PFSK-1 (cell line): ENCODE data around the gene CEP78.

ENCODE experiments used
- POLR2AphosphoS5 ChIP-seq: IDR thresholded peaks from 2 replicates; pipeline ENCODE4 v1.6.1; 2012; ENCODE audit warnings: low read depth, mild to moderate bottlenecking, control low read depth, low read length, moderate library complexity
- SIN3A ChIP-seq: IDR thresholded peaks from 2 replicates; pipeline ENCODE4 v1.6.1; 2012; ENCODE audit warnings: mild to moderate bottlenecking, low read length, moderate library complexity, borderline replicate concordance; ENCODE audit not compliant: insufficient read depth
- TF ChIP-seq, protein P1 (sequence below), 2 experiments: IDR thresholded peaks; 2 replicates each; pipeline versions ENCODE4 v1.6.1 to v1.8.0; 2011 to 2012; ENCODE audit warnings: low read depth in 2 of 2, low read length in 2 of 2, control low read depth in 1 of 2, inconsistent platforms in 1 of 2, mild to moderate bottlenecking in 1 of 2, moderate library complexity in 1 of 2; ENCODE audit not compliant: insufficient read depth in 1 of 2

DNA sequence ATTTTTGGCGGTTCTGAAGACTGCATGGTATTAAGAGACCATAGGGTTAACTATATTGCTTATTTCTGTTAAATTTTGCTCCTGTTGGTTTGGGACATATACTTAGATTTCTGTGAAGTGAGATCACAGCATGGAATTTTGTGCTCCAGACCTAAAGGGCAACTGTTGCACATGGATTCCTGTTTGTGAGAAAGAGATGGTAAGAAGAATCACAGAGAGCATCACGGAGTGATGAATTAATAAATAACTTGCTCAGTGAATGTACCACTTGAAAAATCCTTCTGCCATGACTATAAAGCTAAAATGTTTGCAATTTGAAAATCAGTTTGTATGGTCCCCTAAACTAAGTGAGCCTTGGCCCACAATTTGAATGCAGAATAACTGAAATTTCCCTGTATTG, 65.6 kb downstream of the CEP78 start:
- TF ChIP-seq POLR2AphosphoS5 (no peak), SIN3A (no peak)
- TF ChIP-seq, protein P1, sequence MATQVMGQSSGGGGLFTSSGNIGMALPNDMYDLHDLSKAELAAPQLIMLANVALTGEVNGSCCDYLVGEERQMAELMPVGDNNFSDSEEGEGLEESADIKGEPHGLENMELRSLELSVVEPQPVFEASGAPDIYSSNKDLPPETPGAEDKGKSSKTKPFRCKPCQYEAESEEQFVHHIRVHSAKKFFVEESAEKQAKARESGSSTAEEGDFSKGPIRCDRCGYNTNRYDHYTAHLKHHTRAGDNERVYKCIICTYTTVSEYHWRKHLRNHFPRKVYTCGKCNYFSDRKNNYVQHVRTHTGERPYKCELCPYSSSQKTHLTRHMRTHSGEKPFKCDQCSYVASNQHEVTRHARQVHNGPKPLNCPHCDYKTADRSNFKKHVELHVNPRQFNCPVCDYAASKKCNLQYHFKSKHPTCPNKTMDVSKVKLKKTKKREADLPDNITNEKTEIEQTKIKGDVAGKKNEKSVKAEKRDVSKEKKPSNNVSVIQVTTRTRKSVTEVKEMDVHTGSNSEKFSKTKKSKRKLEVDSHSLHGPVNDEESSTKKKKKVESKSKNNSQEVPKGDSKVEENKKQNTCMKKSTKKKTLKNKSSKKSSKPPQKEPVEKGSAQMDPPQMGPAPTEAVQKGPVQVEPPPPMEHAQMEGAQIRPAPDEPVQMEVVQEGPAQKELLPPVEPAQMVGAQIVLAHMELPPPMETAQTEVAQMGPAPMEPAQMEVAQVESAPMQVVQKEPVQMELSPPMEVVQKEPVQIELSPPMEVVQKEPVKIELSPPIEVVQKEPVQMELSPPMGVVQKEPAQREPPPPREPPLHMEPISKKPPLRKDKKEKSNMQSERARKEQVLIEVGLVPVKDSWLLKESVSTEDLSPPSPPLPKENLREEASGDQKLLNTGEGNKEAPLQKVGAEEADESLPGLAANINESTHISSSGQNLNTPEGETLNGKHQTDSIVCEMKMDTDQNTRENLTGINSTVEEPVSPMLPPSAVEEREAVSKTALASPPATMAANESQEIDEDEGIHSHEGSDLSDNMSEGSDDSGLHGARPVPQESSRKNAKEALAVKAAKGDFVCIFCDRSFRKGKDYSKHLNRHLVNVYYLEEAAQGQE (IDR thresholded peaks at IDR 0.05; ENCODE audit: insufficient read depth in 1 of 2, low read depth in 2 of 2, low read length in 2 of 2): no peak
